Ovary (tissue), 3 donors: ENCODE results near the gene WIPF1.

Experiments used
- EP300 ChIP-seq: sonication (generic); formaldehyde crosslinking; IDR thresholded peaks from one replicate; pipeline ENCODE4 v1.6.1; 2017; ENCODE audit warnings: antibody characterized with exemption
- POLR2A ChIP-seq: fragments of 450-650 bp; IDR thresholded peaks from one replicate; pipeline ENCODE4 v1.6.1; 2017; ENCODE audit warnings: antibody characterized with exemption, mild to moderate bottlenecking, moderate library complexity
- TF ChIP-seq, protein P1 (sequence below), 3 donors: fragments of 450-650 bp in 2 of 3; fragments of 200-600 bp in 1 of 3; IDR thresholded peaks; one replicate each; pipeline versions ENCODE4 v1.5.1 to v1.8.0; 2016 to 2022; ENCODE audit warnings: antibody characterized with exemption in 3 of 3, mild to moderate bottlenecking in 1 of 3
- donor health status: DM: no; HTN: no; CAD: no.

DNA sequence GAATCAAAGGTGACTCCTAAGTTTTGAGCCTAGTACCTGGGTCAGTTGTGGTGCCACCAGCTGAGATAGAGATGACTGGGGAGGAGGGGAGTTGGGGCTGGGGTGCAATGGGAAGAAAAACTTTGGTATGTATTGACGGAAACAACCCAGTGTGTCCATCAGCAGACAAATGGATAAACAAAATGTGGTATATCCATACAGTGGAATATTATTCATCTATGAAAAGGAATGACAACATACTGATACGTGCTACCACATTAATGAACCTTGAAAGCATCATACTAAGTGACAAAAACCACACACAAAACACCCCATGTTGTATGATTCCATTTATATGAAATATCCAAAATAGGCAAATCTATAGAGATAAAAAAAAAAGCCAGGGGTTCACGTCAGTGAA lies 69.6 kb downstream of the WIPF1 start:
- TF ChIP-seq, protein P1, sequence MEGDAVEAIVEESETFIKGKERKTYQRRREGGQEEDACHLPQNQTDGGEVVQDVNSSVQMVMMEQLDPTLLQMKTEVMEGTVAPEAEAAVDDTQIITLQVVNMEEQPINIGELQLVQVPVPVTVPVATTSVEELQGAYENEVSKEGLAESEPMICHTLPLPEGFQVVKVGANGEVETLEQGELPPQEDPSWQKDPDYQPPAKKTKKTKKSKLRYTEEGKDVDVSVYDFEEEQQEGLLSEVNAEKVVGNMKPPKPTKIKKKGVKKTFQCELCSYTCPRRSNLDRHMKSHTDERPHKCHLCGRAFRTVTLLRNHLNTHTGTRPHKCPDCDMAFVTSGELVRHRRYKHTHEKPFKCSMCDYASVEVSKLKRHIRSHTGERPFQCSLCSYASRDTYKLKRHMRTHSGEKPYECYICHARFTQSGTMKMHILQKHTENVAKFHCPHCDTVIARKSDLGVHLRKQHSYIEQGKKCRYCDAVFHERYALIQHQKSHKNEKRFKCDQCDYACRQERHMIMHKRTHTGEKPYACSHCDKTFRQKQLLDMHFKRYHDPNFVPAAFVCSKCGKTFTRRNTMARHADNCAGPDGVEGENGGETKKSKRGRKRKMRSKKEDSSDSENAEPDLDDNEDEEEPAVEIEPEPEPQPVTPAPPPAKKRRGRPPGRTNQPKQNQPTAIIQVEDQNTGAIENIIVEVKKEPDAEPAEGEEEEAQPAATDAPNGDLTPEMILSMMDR (IDR thresholded peaks at IDR 0.05) = no peak
- no peak for TF ChIP-seq POLR2A
- TF ChIP-seq EP300 = no peak
